IMR-90 (cell line): ENCODE measurements around the gene OLFML1. TPM values are rescaled to one million over a fixed set of nuclear protein-coding genes. Genes with fewer than 3 reads are reported as not detected.

ENCODE experiments used
- ATAC-seq: fragments of 200-7000 bp; cut with Tn5 transposase; 2 replicates; pipeline ENCODE4 v1.9.1; 2020; ENCODE audit warnings: low read depth, mild to moderate bottlenecking, moderate library complexity
- BruUV-seq: library from RNA; stranded (reverse); fragments of 400-500 nt; replicated peaks from 2 replicates; lab custom pipeline; 2021; lab: Mats Ljungman, UMichigan
- CTCF ChIA-PET: fragments of 300-600 bp; formaldehyde crosslinking; extraction: SDS; loops from one replicate; lab custom pipeline; 2021; ENCODE audit warnings: antibody characterized with exemption; lab: Yijun Ruan, JAX
- POLR2A ChIA-PET: fragments of 300-600 bp; sonication (Branson Sonifier 250); formaldehyde crosslinking; loops from one replicate; lab custom pipeline; 2022; ENCODE audit warnings: antibody characterized with exemption; ENCODE audit not compliant: unreplicated experiment; lab: Charles Lee
- DNase-seq: peaks from one replicate; pipeline ENCODE4 v3.0.0; 2013
- H2AFZ ChIP-seq: replicated peaks from 2 replicates; pipeline ENCODE3; 2013; ENCODE audit warnings: low read length, mild to moderate bottlenecking; ENCODE audit not compliant: poor library complexity
- H2AK5ac ChIP-seq: 2 replicates; pipeline ENCODE4 v1.6.1; 2013; ENCODE audit warnings: low read depth, low read length, inconsistent platforms
- H2AK9ac ChIP-seq: replicated peaks from 2 replicates; pipeline ENCODE3; 2013; ENCODE audit warnings: mild to moderate bottlenecking, low read depth, low read length, moderate library complexity; ENCODE audit not compliant: poor library complexity
- H2BK120ac ChIP-seq: 2 replicates; pipeline ENCODE4 v1.6.1; 2013; ENCODE audit warnings: low read depth, low read length, inconsistent platforms
- H2BK15ac ChIP-seq: 3 replicates; pipeline ENCODE4 v1.6.1; 2013; ENCODE audit warnings: low read depth, low read length, inconsistent platforms
- H2BK20ac ChIP-seq: 2 replicates; pipeline ENCODE4 v1.6.1; 2013; ENCODE audit warnings: low read depth, mild to moderate bottlenecking, inconsistent platforms, low read length, moderate library complexity
- H2BK5ac ChIP-seq: 2 replicates; pipeline ENCODE4 v1.6.1; 2013; ENCODE audit warnings: mild to moderate bottlenecking, low read depth, low read length, inconsistent platforms; ENCODE audit not compliant: poor library complexity, severe bottlenecking
- H3K14ac ChIP-seq: replicated peaks from 2 replicates; pipeline ENCODE4 v1.6.1; 2013; ENCODE audit warnings: low read depth, low read length, inconsistent platforms
- H3K18ac ChIP-seq: 2 replicates; pipeline ENCODE4 v1.6.1; 2013; ENCODE audit warnings: low read depth, low read length, control low read depth
- H3K23ac ChIP-seq: 2 replicates; pipeline ENCODE4 v1.6.1; 2013; ENCODE audit warnings: low read depth, low read length, inconsistent platforms
- H3K27ac ChIP-seq: 2 replicates; pipeline ENCODE4 v1.5.1; 2013; ENCODE audit warnings: mild to moderate bottlenecking, control low read depth, low read length; ENCODE audit not compliant: insufficient read depth
- H3K27me3 ChIP-seq: 2 replicates; pipeline ENCODE4 v1.6.1; 2013; ENCODE audit warnings: low read length; ENCODE audit not compliant: control insufficient read depth, insufficient read depth
- H3K36me3 ChIP-seq: 2 replicates; pipeline ENCODE4 v1.6.1; 2013; ENCODE audit warnings: low read length, mixed read lengths; ENCODE audit not compliant: control insufficient read depth, insufficient read depth
- H3K4ac ChIP-seq: 2 replicates; pipeline ENCODE4 v1.6.1; 2013; ENCODE audit warnings: low read depth, low read length, inconsistent platforms
- H3K4me1 ChIP-seq: 2 replicates; pipeline ENCODE4 v1.6.1; 2013; ENCODE audit warnings: low read length, mixed read lengths; ENCODE audit not compliant: control insufficient read depth, insufficient read depth
- H3K4me2 ChIP-seq: 2 replicates; pipeline ENCODE4 v1.6.1; 2013; ENCODE audit warnings: low read depth, mild to moderate bottlenecking, control low read depth, low read length, moderate library complexity
- H3K4me3 ChIP-seq: 2 replicates; pipeline ENCODE4 v1.5.1; 2013; ENCODE audit warnings: low read depth, mild to moderate bottlenecking, control low read depth, low read length, moderate library complexity; ENCODE audit not compliant: insufficient read depth
- H3K56ac ChIP-seq: 2 replicates; pipeline ENCODE4 v1.6.1; 2013; ENCODE audit warnings: low read length, inconsistent platforms; ENCODE audit not compliant: insufficient read depth; ENCODE audit errors: extremely low read depth
- H3K79me1 ChIP-seq, 2 experiments: 2 replicates each; pipeline ENCODE4 v1.6.1; 2013; ENCODE audit warnings: low read length in 2 of 2, inconsistent platforms in 1 of 2, low read depth in 1 of 2
- H3K9ac ChIP-seq: 2 replicates; pipeline ENCODE4 v1.6.1; 2013; ENCODE audit warnings: low read depth, low read length, control low read depth
- H3K9me1 ChIP-seq: 2 replicates; pipeline ENCODE4 v1.6.1; 2013; ENCODE audit warnings: low read length, inconsistent platforms; ENCODE audit not compliant: insufficient read depth
- H3K9me3 ChIP-seq: 2 replicates; pipeline ENCODE4 v1.6.1; 2013; ENCODE audit warnings: low read length; ENCODE audit not compliant: control insufficient read depth, insufficient read depth
- H4K20me1 ChIP-seq: 2 replicates; pipeline ENCODE4 v1.6.1; 2013; ENCODE audit warnings: low read length, inconsistent platforms; ENCODE audit not compliant: insufficient read depth
- H4K5ac ChIP-seq: 2 replicates; pipeline ENCODE4 v1.6.1; 2013; ENCODE audit warnings: mild to moderate bottlenecking, low read depth, low read length, control low read depth
- H4K8ac ChIP-seq, 2 experiments: 2 replicates each; pipeline ENCODE4 v1.6.1; 2013; ENCODE audit warnings: low read depth in 2 of 2, low read length in 2 of 2, control low read depth in 1 of 2, inconsistent platforms in 1 of 2
- H4K91ac ChIP-seq: 2 replicates; pipeline ENCODE4 v1.6.1; 2013; ENCODE audit warnings: low read depth, low read length, inconsistent platforms; ENCODE audit not compliant: insufficient read depth
- CEBPB ChIP-seq: IDR thresholded peaks from 2 replicates; pipeline ENCODE4 v1.6.1; 2012; ENCODE audit warnings: low read depth, low read length, improper control_type of control experiment
- FOS ChIP-seq: fragments of 150-350 bp; IDR thresholded peaks from 2 replicates; pipeline ENCODE4 v1.6.1; 2016; ENCODE audit warnings: low read depth, low read length
- MAFK ChIP-seq: IDR thresholded peaks from 2 replicates; pipeline ENCODE4 v1.6.1; 2012; ENCODE audit warnings: low read depth, low read length, improper control_type of control experiment
- MXI1 ChIP-seq: IDR thresholded peaks from 2 replicates; pipeline ENCODE4 v1.6.1; 2012; ENCODE audit warnings: low read depth, mild to moderate bottlenecking, low read length, moderate library complexity, borderline replicate concordance
- NFE2L2 ChIP-seq: fragments of 150-350 bp; IDR thresholded peaks from 2 replicates; pipeline ENCODE4 v1.6.1; 2016; ENCODE audit warnings: low read depth, mild to moderate bottlenecking, low read length
- POLR2A ChIP-seq: IDR thresholded peaks from 2 replicates; pipeline ENCODE4 v1.6.1; 2012; ENCODE audit warnings: mild to moderate bottlenecking, low read depth, low read length
- RCOR1 ChIP-seq: IDR thresholded peaks from 2 replicates; pipeline ENCODE4 v1.6.1; 2012; ENCODE audit warnings: mild to moderate bottlenecking, low read length, improper control_type of control experiment; ENCODE audit not compliant: insufficient replicate concordance
- SMC3 ChIP-seq: fragments of 150-350 bp; IDR thresholded peaks from 2 replicates; pipeline ENCODE4 v1.6.1; 2016; ENCODE audit warnings: low read depth, mild to moderate bottlenecking, antibody characterized with exemption, low read length, moderate library complexity
- WGBS, 2 experiments: methylation state at CpG; one replicate each; pipeline versions ENCODE4 v1.1.5 to v1.1.7; 2013; ENCODE audit warnings: missing lambda C conversion rate in 2 of 2; ENCODE audit not compliant: insufficient read length in 1 of 2; ENCODE audit errors: extremely low coverage in 2 of 2; 5-methylcytosine and 5-hydroxymethylcytosine counted together
- dilution Hi-C: fragments of 300-500 bp; cut with HindIII; formaldehyde crosslinking; loops from one replicate; pipeline ENCODE4 v1.14.3; 2018; ENCODE audit warnings: low sequenced_read_pairs; ENCODE audit not compliant: unreplicated experiment
- in situ Hi-C: fragments of 300-500 bp; cut with MboI; formaldehyde crosslinking; loops from 3 replicates; pipeline ENCODE4 v1.14.3; 2019; ENCODE audit warnings: low sequenced_read_pairs, inconsistent platforms, mixed read lengths
- intact Hi-C: fragments of 100-400 bp; cut with micrococcal nuclease; formaldehyde crosslinking; loops from 2 replicates; pipeline ENCODE4 v1.10.0; 2022
- polyA plus RNA-seq, 3 experiments: library from polyadenylated mRNA; depleted of rRNA; stranded (reverse); fragments of >200 nt; gene quantifications; 2 replicates each; pipeline ENCODE4 v1.2.3, GENCODE V29; 2012; ENCODE audit warnings: low replicate concordance in 1 of 3
- total RNA-seq: library from RNA; depleted of rRNA; stranded (reverse); fragments of >200 nt; gene quantifications from 2 replicates; pipeline ENCODE4 v1.2.3, GENCODE V29; 2012

Gene OLFML1
- total and polyA plus RNA-seq, 2 of the 4 experiments (the other 2 are of a cell fraction), result 0.10 to 0.18 TPM

DNA sequence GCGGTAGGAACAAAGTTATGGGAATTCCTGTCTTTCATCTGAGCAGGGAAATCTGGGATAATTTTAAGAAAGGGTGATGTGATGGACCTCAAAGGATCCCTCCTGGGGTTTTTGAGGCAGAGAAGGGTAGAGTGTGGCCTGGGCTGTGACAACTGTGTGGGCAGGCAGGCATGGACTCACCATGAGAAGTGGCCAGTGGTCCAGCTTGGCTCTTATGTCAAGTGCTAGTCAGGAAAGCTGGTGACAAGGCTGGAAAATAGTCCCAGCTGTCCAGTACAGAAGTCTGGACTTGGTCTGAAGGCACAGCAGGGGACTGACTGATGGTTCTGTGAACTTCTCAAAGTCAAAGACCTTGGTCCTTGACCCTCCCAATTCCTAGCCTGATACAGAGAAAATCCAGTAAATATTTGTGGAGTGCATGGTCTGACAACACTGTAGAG lies 30.2 kb downstream of the OLFML1 start:
- dilution Hi-C loops (no loop called here), intact Hi-C loops (no loop called here), in situ Hi-C loops (no loop called here)
- no peak overlapping the region for H2AFZ ChIP-seq
- no peaks in the 10 kb centered on the region for H3K79me1 ChIP-seq
- no peak overlapping the region for H4K91ac ChIP-seq
- peaks cover 2% of the 10 kb centered on the region; the same call in 1 of the 2 replicates for H3K4me1 ChIP-seq
- H2AK5ac ChIP-seq, result no peak overlapping the region
- H3K18ac ChIP-seq, result no peak overlapping the region
- H3K23ac ChIP-seq, result no peak overlapping the region
- ChIA-PET CTCF (interaction anchor here (0.6 kb wide), 1 partner anchor 653 kb away, joined by 7 read pairs; no protein-coding TSS in a partner anchor), POLR2A (no interaction called here)
- no peak overlapping the region for H4K5ac ChIP-seq
- no peak overlapping the region for H2BK5ac ChIP-seq
- H3K9me3 ChIP-seq, result no peaks in the 10 kb centered on the region
- no peak overlapping the region for H3K9ac ChIP-seq
- H3K56ac ChIP-seq, result no peak overlapping the region
- no peaks in the 10 kb centered on the region for H4K20me1 ChIP-seq
- ATAC-seq (no peak), DNase-seq (no peak)
- H3K14ac ChIP-seq, result no peak overlapping the region
- TF ChIP-seq MXI1 (no peak), FOS (no peak), RCOR1 (no peak), MAFK (no peak), POLR2A (no peak), NFE2L2 (no peak), CEBPB (no peak), SMC3 (no peak)
- H3K36me3 ChIP-seq, result no peaks in the 10 kb centered on the region
- H3K9me1 ChIP-seq, result no peaks in the 10 kb centered on the region
- WGBS, 2 experiments, result no CpG with 5 or more reads among the region's 1 CpG
- H2AK9ac ChIP-seq, result no peak overlapping the region
- H3K4me2 ChIP-seq, result no peak overlapping the region
- H2BK120ac ChIP-seq, result no peak overlapping the region
- H3K27ac ChIP-seq, result no peak overlapping the region
- H3K27me3 ChIP-seq, result peaks cover 27% of the 10 kb centered on the region
- no peak overlapping the region for H2BK20ac ChIP-seq
- no peak overlapping the region for H3K4me3 ChIP-seq
- no peak overlapping the region for H2BK15ac ChIP-seq
- no TSS peak for BruUV-seq
- no peak overlapping the region for H3K4ac ChIP-seq
- no peak overlapping the region for H4K8ac ChIP-seq
